Naive thymus-derived CD8-positive, alpha-beta T cell (primary cell): ENCODE measurements around the gene NAIP. TPM values are rescaled to one million over a fixed set of nuclear protein-coding genes. Genes with fewer than 3 reads are reported as not detected.
"Not testable (repeated sequence)": the region's sequence is repeated elsewhere in the genome, so short reads cannot be mapped to it uniquely, and the experiment has no call there.

ENCODE experiments used
- ATAC-seq, 2 donors: fragments of 150-1000 bp; cut with Tn5 transposase in 1 of 2; sonication (Bioruptor Pico), chemical (Tn5 transposase) in 1 of 2; 1 replicate in 1 of 2; 2 replicates in 1 of 2; pipeline ENCODE4 v1.10.0; 2021; ENCODE audit warnings: mild to moderate bottlenecking in 2 of 2, moderate library complexity in 2 of 2
- POLR2A ChIA-PET: fragments of 350-600 bp; sonication (Branson Sonifier 250); formaldehyde crosslinking; loops from one replicate; lab custom pipeline; 2021; ENCODE audit warnings: antibody characterized with exemption; lab: Charles Lee
- DNase-seq, 10 donors: peaks; one replicate each; pipeline versions ENCODE4 v3.0.0 to v3.0.0-alpha.2; 2020 to 2022
- H3K27ac Mint-ChIP-seq, 10 donors: one replicate each; pipeline ENCODE4 v1.8.0; 2020 to 2022; ENCODE audit warnings: mild to moderate bottlenecking in 10 of 10, mixed read lengths in 10 of 10, moderate library complexity in 4 of 10, inconsistent platforms in 1 of 10
- H3K27me3 Mint-ChIP-seq, 5 donors: one replicate each; pipeline ENCODE4 v1.8.0; 2021 to 2022; ENCODE audit warnings: mixed read lengths in 5 of 5
- H3K36me3 Mint-ChIP-seq, 3 donors: one replicate each; pipeline ENCODE4 v1.8.0; 2020 to 2022; ENCODE audit warnings: mixed read lengths in 3 of 3, mild to moderate bottlenecking in 2 of 3, inconsistent platforms in 1 of 3
- H3K4me1 Mint-ChIP-seq, 4 donors: one replicate each; pipeline ENCODE4 v1.8.0; 2021 to 2022; ENCODE audit warnings: mixed read lengths in 4 of 4
- H3K4me3 Mint-ChIP-seq, 10 donors: one replicate each; pipeline ENCODE4 v1.8.0; 2020 to 2022; ENCODE audit warnings: mild to moderate bottlenecking in 10 of 10, mixed read lengths in 10 of 10, moderate library complexity in 6 of 10, inconsistent platforms in 1 of 10
- H3K9me3 Mint-ChIP-seq, 9 donors: one replicate each; pipeline ENCODE4 v1.8.0; 2020 to 2022; ENCODE audit warnings: mixed read lengths in 9 of 9, mild to moderate bottlenecking in 3 of 9, inconsistent platforms in 1 of 9, moderate library complexity in 1 of 9
- polyA plus RNA-seq, 3 donors: library from polyadenylated mRNA; unstranded; fragments of 300-500 nt; fragmentation: Illumina TruSeq; gene quantifications; one replicate each; pipeline ENCODE4 v1.2.3, GENCODE V29; 2021
- total RNA-seq, 8 experiments: library from RNA in 2 of 8; stranded (reverse) in 2 of 8; gene quantifications; one replicate each; pipeline ENCODE4 v1.2.3 and lab custom pipeline; 2021 to 2026

NAIP gene
- 10 to 100 TPM; 21.4 to 23.5 TPM for total RNA-seq
- polyA plus RNA-seq = 1 to 10 TPM in 2 of 3 donors, under 1 TPM in 1; 0.53 to 2.4 (median 1.2) TPM
- total RNA-seq (lab: John Stamatoyannopoulos, UW) = 0.13 to 5.4 (median 1.6) reads per million in 6 experiments

GRCh38 chr5:71025289-71025953 is at the start of gene NAIP:
TSS of gene NAIP (minus strand) at chr5:71025339. CDS start at chr5:71012915, 12,424 bp downstream.
- H3K27me3 Mint-ChIP-seq, POLR2A ChIA-PET, H3K9me3 Mint-ChIP-seq, H3K36me3 Mint-ChIP-seq, DNase-seq, H3K4me1 Mint-ChIP-seq, ATAC-seq, H3K27ac Mint-ChIP-seq, H3K4me3 Mint-ChIP-seq: not testable (repeated sequence)

- peak; percentile 99 for ATAC-seq
- H3K27me3 Mint-ChIP-seq, POLR2A ChIA-PET, H3K36me3 Mint-ChIP-seq, H3K4me3 Mint-ChIP-seq, H3K4me1 Mint-ChIP-seq, H3K27ac Mint-ChIP-seq, DNase-seq, H3K9me3 Mint-ChIP-seq: not testable (repeated sequence)
These were observed 42.3 kb upstream of the NAIP start, which contains the start of gene GTF2H2 for GRCh38 chr5:71067262-71067928. TSS of gene GTF2H2 (minus strand) at chr5:71067676. CDS start at chr5:71062763, 4,913 bp downstream.

- DNase-seq, ATAC-seq, H3K4me3 Mint-ChIP-seq, H3K36me3 Mint-ChIP-seq, POLR2A ChIA-PET, H3K27me3 Mint-ChIP-seq, H3K4me1 Mint-ChIP-seq, H3K27ac Mint-ChIP-seq, H3K9me3 Mint-ChIP-seq: not testable (repeated sequence)
These were observed 36.2 kb upstream of the NAIP start for GRCh38 chr5:71061322-71061721.

- H3K36me3 Mint-ChIP-seq, DNase-seq, H3K9me3 Mint-ChIP-seq, H3K4me1 Mint-ChIP-seq, H3K27me3 Mint-ChIP-seq, H3K27ac Mint-ChIP-seq, POLR2A ChIA-PET, H3K4me3 Mint-ChIP-seq, ATAC-seq: not testable (repeated sequence)
These were observed 34.3 kb upstream of the NAIP start for GRCh38 chr5:71059426-71059825.

GRCh38 chr5:71044808-71045207 is 19.7 kb upstream of the NAIP start:
- DNase-seq, ATAC-seq, H3K36me3 Mint-ChIP-seq, H3K27me3 Mint-ChIP-seq, H3K4me3 Mint-ChIP-seq, H3K9me3 Mint-ChIP-seq, POLR2A ChIA-PET, H3K4me1 Mint-ChIP-seq, H3K27ac Mint-ChIP-seq: not testable (repeated sequence)

GRCh38 chr5:71044128-71044527 is 19.0 kb upstream of the NAIP start:
- H3K4me3 Mint-ChIP-seq, H3K9me3 Mint-ChIP-seq, H3K4me1 Mint-ChIP-seq, DNase-seq, H3K27me3 Mint-ChIP-seq, ATAC-seq, POLR2A ChIA-PET, H3K36me3 Mint-ChIP-seq, H3K27ac Mint-ChIP-seq: not testable (repeated sequence)

- H3K4me3 Mint-ChIP-seq, DNase-seq, H3K36me3 Mint-ChIP-seq, H3K4me1 Mint-ChIP-seq, H3K27ac Mint-ChIP-seq, H3K27me3 Mint-ChIP-seq, H3K9me3 Mint-ChIP-seq, POLR2A ChIA-PET, ATAC-seq: not testable (repeated sequence)
These were observed 6.1 kb upstream of the NAIP start for GRCh38 chr5:71031046-71031776.

GRCh38 chr5:71020643-71021042 is 4.5 kb downstream of the NAIP start:
- H3K4me3 Mint-ChIP-seq, DNase-seq, H3K27me3 Mint-ChIP-seq, H3K36me3 Mint-ChIP-seq, H3K4me1 Mint-ChIP-seq, ATAC-seq, H3K9me3 Mint-ChIP-seq, POLR2A ChIA-PET, H3K27ac Mint-ChIP-seq: not testable (repeated sequence)

- H3K4me3 Mint-ChIP-seq, H3K9me3 Mint-ChIP-seq, H3K27me3 Mint-ChIP-seq, H3K4me1 Mint-ChIP-seq, POLR2A ChIA-PET, H3K36me3 Mint-ChIP-seq, DNase-seq, ATAC-seq, H3K27ac Mint-ChIP-seq: not testable (repeated sequence)
These were observed 6.6 kb downstream of the NAIP start for GRCh38 chr5:71018376-71019005.

- DNase-seq = no peak
- H3K36me3 Mint-ChIP-seq = peaks cover 0 to 8% (median 3%) of the 10 kb centered on the region in 3 donors
- no peak overlapping the region for H3K4me3 Mint-ChIP-seq
- ATAC-seq = no peak
- no peaks in the 10 kb centered on the region for H3K27me3 Mint-ChIP-seq
- no peaks in the 10 kb centered on the region for H3K9me3 Mint-ChIP-seq
- H3K27ac Mint-ChIP-seq = no peak overlapping the region
- H3K4me1 Mint-ChIP-seq = no peaks in the 10 kb centered on the region
- POLR2A ChIA-PET = no interaction called here
These were observed 11.0 kb downstream of the NAIP start for GRCh38 chr5:71014176-71014575.

GRCh38 chr5:71013575-71013974 is 11.6 kb downstream of the NAIP start:
- Mint-ChIP-seq H3K27me3 (no peaks in the 10 kb centered on the region), H3K27ac (no peak overlapping the region), H3K4me1 (no peaks in the 10 kb centered on the region), H3K36me3 (peaks cover 0 to 8% (median 3%) of the 10 kb centered on the region in 3 donors), H3K4me3 (no peak overlapping the region), H3K9me3 (no peaks in the 10 kb centered on the region)
- DNase-seq (no peak), ATAC-seq (no peak)
- POLR2A ChIA-PET = no interaction called here

GRCh38 chr5:71011194-71011792 is 13.8 kb downstream of the NAIP start:
- H3K27ac Mint-ChIP-seq = no peak overlapping the region
- H3K36me3 Mint-ChIP-seq = peaks cover 0 to 8% (median 3%) of the 10 kb centered on the region in 3 donors
- POLR2A ChIA-PET = no interaction called here
- H3K4me1 Mint-ChIP-seq = no peaks in the 10 kb centered on the region
- H3K27me3 Mint-ChIP-seq = no peaks in the 10 kb centered on the region
- ATAC-seq = no peak
- H3K4me3 Mint-ChIP-seq = no peak overlapping the region
- peak in 1 of 10 donors; percentile 59 for DNase-seq
- H3K9me3 Mint-ChIP-seq = no peaks in the 10 kb centered on the region
